C4-2B (cell line): ENCODE measurements around the gene SORCS1.

Experiments
- CTCF ChIP-seq: fragments of 450-650 bp; conservative IDR thresholded peaks from 2 replicates; pipeline ENCODE4 v1.5.1; 2017; ENCODE audit warnings: mild to moderate bottlenecking
- ZFX ChIP-seq: fragments of 450-650 bp; IDR thresholded peaks from 2 replicates; pipeline ENCODE4 v1.6.1; 2017

GRCh38 chr10:106592396-106592795 is 572.1 kb downstream of the SORCS1 start:
- no peak for TF ChIP-seq CTCF
- no peak for TF ChIP-seq ZFX
